ENCODE data around the gene ELF2. TPM values are rescaled to one million over a fixed set of nuclear protein-coding genes. Genes with fewer than 3 reads are reported as not detected.
A peak's percentile ranks its signal among the peaks of the same experiment; 100 is the strongest.

The ELF2 gene
- total and polyA plus RNA-seq, 2 donors from 2014 or later = 12.8 to 58.5 TPM

DNA sequence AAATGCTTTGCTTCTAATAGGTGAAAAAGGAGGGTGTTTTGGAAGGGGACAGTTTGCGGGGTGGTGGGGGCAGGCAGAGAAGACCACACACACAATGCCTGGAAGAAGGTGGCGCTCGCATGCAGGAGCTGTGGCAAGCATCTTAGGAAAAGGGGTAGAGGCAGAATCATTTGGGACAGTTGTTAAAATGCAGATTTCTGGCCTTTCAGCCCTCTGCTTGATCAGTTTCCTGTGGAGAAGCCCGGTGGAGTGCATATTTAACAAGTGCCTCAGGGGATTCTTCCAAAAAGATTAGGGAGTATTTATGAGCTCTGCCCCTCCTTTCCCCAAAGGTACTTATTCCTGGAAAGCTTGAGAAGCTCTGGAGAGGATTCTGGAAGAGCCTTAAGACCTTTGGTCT is 156.6 kb downstream of the ELF2 start:
- Histone ChIP-seq H3K4me1 (ENCODE audit: control insufficient read depth in 2 of 3, insufficient read depth in 2 of 3, low read depth in 1 of 3, low read length in 3 of 3) (peaks cover 3 to 10% (median 3%) of the 10 kb centered on the region in 3 donors), H3K9ac (ENCODE audit: low read length in 3 of 3) (no peak overlapping the region), H3K9me3 (ENCODE audit: control insufficient read depth in 2 of 3, insufficient read depth in 1 of 3, low read length in 3 of 3) (no peaks in the 10 kb centered on the region), H3K27ac (ENCODE audit: low read depth in 2 of 2, low read length in 2 of 2) (peak overlapping the region; percentile 49 to 71), H3K36me3 (ENCODE audit: control insufficient read depth in 2 of 3, insufficient read depth in 3 of 3, low read length in 3 of 3) (no peaks in the 10 kb centered on the region), H3K4me3 (ENCODE audit: low read length in 3 of 3) (peak overlapping the region in 2 of 3 donors; percentile 11 to 15), H3K27me3 (ENCODE audit: control insufficient read depth, insufficient read depth, low read length) (no peaks in the 10 kb centered on the region)
- FAIRE-seq (no peak), DNase-seq (no peak)
- intact Hi-C loops (cut with DNase I) = no loop called here
- TF ChIP-seq, protein P1, sequence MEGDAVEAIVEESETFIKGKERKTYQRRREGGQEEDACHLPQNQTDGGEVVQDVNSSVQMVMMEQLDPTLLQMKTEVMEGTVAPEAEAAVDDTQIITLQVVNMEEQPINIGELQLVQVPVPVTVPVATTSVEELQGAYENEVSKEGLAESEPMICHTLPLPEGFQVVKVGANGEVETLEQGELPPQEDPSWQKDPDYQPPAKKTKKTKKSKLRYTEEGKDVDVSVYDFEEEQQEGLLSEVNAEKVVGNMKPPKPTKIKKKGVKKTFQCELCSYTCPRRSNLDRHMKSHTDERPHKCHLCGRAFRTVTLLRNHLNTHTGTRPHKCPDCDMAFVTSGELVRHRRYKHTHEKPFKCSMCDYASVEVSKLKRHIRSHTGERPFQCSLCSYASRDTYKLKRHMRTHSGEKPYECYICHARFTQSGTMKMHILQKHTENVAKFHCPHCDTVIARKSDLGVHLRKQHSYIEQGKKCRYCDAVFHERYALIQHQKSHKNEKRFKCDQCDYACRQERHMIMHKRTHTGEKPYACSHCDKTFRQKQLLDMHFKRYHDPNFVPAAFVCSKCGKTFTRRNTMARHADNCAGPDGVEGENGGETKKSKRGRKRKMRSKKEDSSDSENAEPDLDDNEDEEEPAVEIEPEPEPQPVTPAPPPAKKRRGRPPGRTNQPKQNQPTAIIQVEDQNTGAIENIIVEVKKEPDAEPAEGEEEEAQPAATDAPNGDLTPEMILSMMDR (IDR thresholded peaks at IDR 0.05; ENCODE audit: borderline replicate concordance, extremely low read depth, insufficient read depth) = no peak

DNA sequence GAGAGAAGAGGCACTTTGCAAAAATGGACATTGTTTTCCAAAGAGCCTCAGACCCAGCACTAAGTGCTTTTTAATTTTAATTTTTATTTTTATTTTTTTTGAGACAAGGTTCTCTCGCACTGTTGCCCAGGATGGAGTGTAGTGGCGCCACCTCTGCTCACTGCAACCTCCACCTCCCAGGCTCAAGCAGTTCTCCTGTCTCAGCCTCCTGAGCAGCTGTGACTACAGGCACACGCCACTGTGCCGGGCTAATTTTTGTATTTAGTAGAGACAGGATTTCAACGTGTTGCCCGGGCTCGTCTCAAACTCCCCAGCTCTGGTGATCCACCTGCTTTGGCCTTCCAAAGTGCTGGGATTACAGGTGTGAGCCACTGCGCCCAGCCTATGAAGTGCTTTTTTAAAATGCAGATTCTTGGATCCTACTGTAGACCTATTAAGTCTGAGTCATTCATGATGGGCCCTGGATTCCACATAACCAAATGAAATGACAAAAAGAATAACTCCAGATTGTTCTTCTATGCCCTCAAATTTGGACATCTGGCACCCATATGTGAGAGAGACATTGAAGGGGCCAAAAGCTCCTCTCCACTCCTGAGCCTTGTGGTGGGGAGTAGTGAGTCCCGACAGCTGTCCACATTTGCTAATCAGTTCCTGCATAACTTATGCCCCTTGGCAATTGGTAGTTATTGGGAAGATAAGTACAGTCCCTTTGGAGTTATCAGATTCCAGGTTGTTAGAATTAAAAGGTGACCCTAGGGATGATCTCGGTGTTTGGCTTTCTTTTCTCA is 157.9 kb downstream of the ELF2 start:
- TF ChIP-seq, protein P1 (IDR thresholded peaks at IDR 0.05; ENCODE audit: borderline replicate concordance, extremely low read depth, insufficient read depth) = no peak
- H3K9me3 ChIP-seq (ENCODE audit: control insufficient read depth in 2 of 3, insufficient read depth in 1 of 3, low read length in 3 of 3) = no peaks in the 10 kb centered on the region
- H3K4me1 ChIP-seq (ENCODE audit: control insufficient read depth in 2 of 3, insufficient read depth in 2 of 3, low read depth in 1 of 3, low read length in 3 of 3) = peaks cover 3 to 13% (median 9%) of the 10 kb centered on the region in 3 donors
- H3K36me3 ChIP-seq (ENCODE audit: control insufficient read depth in 2 of 3, insufficient read depth in 3 of 3, low read length in 3 of 3) = no peaks in the 10 kb centered on the region
- no peak for FAIRE-seq
- no peak overlapping the region for H3K9ac ChIP-seq (ENCODE audit: low read length in 3 of 3)
- H3K27ac ChIP-seq (ENCODE audit: low read depth in 2 of 2, low read length in 2 of 2) = peak overlapping the region in 1 of 2 donors; percentile 71
- intact Hi-C loops (cut with DNase I) = no loop called here
- no peak for DNase-seq
- no peaks in the 10 kb centered on the region for H3K27me3 ChIP-seq (ENCODE audit: control insufficient read depth, insufficient read depth, low read length)
- peak overlapping the region in 1 of 3 donors; percentile 28 for H3K4me3 ChIP-seq (ENCODE audit: low read length in 3 of 3)

DNA sequence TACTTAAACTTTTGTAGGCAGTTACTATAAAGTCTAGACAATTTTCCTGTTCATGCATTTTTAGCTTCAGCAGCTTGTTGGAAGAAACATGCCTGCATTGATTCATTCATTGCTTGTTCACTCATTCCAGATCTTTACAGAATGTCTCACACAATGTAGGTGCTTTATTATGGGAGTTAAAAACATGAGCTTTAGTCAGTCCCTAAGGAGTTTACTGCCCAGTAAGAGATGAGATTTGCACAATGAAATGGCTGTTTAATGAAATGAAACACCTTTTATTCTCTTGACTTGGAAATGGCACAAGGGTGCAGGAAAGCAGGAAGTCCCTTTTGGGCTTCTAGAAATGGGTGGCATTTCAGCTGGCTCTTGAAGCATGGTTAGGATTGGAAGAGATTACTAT is 158.5 kb downstream of the ELF2 start:
- Histone ChIP-seq H3K36me3 (ENCODE audit: control insufficient read depth in 2 of 3, insufficient read depth in 3 of 3, low read length in 3 of 3) (no peaks in the 10 kb centered on the region), H3K9me3 (ENCODE audit: control insufficient read depth in 2 of 3, insufficient read depth in 1 of 3, low read length in 3 of 3) (no peaks in the 10 kb centered on the region), H3K27me3 (ENCODE audit: control insufficient read depth, insufficient read depth, low read length) (no peaks in the 10 kb centered on the region), H3K4me3 (ENCODE audit: low read length in 3 of 3) (peak overlapping the region in 2 of 3 donors; percentile 15 to 48), H3K9ac (ENCODE audit: low read length in 3 of 3) (no peak overlapping the region), H3K27ac (ENCODE audit: low read depth in 2 of 2, low read length in 2 of 2) (no peak overlapping the region), H3K4me1 (ENCODE audit: control insufficient read depth in 2 of 3, insufficient read depth in 2 of 3, low read depth in 1 of 3, low read length in 3 of 3) (peaks cover 3 to 13% (median 9%) of the 10 kb centered on the region in 3 donors)
- TF ChIP-seq, protein P1 (IDR thresholded peaks at IDR 0.05; ENCODE audit: borderline replicate concordance, extremely low read depth, insufficient read depth) = no peak
- DNase-seq (no peak), FAIRE-seq (no peak)
- intact Hi-C loops (cut with DNase I) = no loop called here
